SK-N-SH (cell line): ENCODE results near the gene SLC22A23.

Experiments used
- EP300 ChIP-seq, 2 experiments: IDR thresholded peaks; 2 replicates each; pipeline versions ENCODE4 v1.4.0 to v1.6.1; 2012; ENCODE audit warnings: borderline replicate concordance in 1 of 2, low read depth in 1 of 2, low read length in 1 of 2
- MEF2A ChIP-seq: IDR thresholded peaks from 2 replicates; pipeline ENCODE4 v1.4.0; 2012; ENCODE audit warnings: low read depth, borderline replicate concordance
- MXI1 ChIP-seq: IDR thresholded peaks from 2 replicates; pipeline ENCODE4 v1.6.1; 2012; ENCODE audit warnings: mild to moderate bottlenecking, low read depth, low read length, improper control_type of control experiment
- POLR2AphosphoS5 ChIP-seq: IDR thresholded peaks from 2 replicates; pipeline ENCODE4 v1.6.1; 2012; ENCODE audit warnings: low read depth, low read length
- REST ChIP-seq: IDR thresholded peaks from 2 replicates; pipeline ENCODE4 v1.6.1; 2012; ENCODE audit warnings: mild to moderate bottlenecking, low read depth, low read length, moderate library complexity
- RXRA ChIP-seq: IDR thresholded peaks from 2 replicates; pipeline ENCODE4 v1.4.0; 2012; ENCODE audit warnings: low read depth, mild to moderate bottlenecking, borderline replicate concordance
- SMC3 ChIP-seq: IDR thresholded peaks from 2 replicates; pipeline ENCODE4 v1.6.1; 2012; ENCODE audit warnings: low read depth, low read length, improper control_type of control experiment
- TAF1 ChIP-seq: IDR thresholded peaks from 2 replicates; pipeline ENCODE4 v1.6.1; 2012; ENCODE audit warnings: low read depth, mild to moderate bottlenecking, low read length, moderate library complexity, borderline replicate concordance
- TEAD4 ChIP-seq: IDR thresholded peaks from 2 replicates; pipeline ENCODE4 v1.4.0; 2012; ENCODE audit warnings: mild to moderate bottlenecking, borderline replicate concordance; ENCODE audit not compliant: insufficient read depth
- USF1 ChIP-seq: IDR thresholded peaks from 2 replicates; pipeline ENCODE4 v1.4.0; 2012; ENCODE audit warnings: low read depth, borderline replicate concordance
- USF2 ChIP-seq: fragments of 150-350 bp; IDR thresholded peaks from 2 replicates; pipeline ENCODE4 v1.6.1; 2017; ENCODE audit warnings: antibody characterized with exemption, low read length, low read depth, borderline replicate concordance
- TF ChIP-seq, protein P1 (sequence below): fragments of 200-600 bp; sonication (generic); IDR thresholded peaks from 2 replicates; pipeline ENCODE4 v1.6.1; 2017; ENCODE audit warnings: antibody characterized with exemption, mild to moderate bottlenecking, moderate library complexity
- TF ChIP-seq, protein P2 (sequence below): IDR thresholded peaks from 2 replicates; pipeline ENCODE4 v1.4.0; 2012; ENCODE audit warnings: low read depth
- TF ChIP-seq, protein P3 (sequence below): IDR thresholded peaks from 2 replicates; pipeline ENCODE4 v1.4.0; 2012; ENCODE audit warnings: low read depth, borderline replicate concordance

DNA sequence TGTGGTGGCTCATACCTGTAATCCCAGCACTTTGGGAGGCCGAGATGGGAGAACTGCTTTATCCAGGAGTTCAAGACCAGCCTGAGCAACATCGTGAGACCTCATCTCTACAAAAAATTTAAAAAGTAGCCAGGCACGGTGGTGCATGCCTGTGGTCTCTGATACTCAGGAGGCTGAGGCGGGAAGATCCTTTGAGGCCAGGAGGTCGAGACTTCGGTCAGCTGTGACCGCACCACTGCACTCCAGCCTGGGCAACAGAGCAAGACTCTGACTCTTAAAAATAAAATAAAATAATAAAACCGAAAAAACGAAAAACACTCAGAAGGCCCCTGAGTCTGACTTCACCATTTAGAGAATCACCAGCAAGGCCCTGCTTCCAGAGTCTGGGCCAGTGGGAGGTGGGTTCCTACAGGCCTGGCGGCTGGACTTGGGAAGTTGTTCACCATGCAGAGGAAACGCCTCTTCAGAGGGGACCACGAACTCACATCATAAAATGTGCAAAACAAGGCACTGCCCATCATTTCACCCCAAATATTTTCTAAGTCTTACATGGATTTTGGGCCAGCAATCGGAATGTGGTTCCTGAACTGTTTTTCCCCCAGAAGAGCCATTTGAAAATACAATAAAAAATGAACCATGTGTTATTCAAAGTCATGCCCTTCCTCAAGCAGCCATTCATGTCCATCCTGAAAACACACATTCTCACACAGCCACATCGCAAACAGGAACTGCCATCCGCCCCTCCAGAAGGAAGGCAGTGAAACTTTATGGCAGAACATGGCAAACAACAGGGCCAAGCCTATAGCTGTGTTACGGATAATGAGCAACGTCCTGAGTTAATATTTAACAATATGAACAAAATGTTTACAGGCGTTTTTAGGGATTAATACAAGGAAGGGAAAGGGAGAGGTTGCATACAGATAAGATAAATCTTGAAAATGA lies 57.8 kb downstream of the SLC22A23 start:
- TF ChIP-seq, protein P1, sequence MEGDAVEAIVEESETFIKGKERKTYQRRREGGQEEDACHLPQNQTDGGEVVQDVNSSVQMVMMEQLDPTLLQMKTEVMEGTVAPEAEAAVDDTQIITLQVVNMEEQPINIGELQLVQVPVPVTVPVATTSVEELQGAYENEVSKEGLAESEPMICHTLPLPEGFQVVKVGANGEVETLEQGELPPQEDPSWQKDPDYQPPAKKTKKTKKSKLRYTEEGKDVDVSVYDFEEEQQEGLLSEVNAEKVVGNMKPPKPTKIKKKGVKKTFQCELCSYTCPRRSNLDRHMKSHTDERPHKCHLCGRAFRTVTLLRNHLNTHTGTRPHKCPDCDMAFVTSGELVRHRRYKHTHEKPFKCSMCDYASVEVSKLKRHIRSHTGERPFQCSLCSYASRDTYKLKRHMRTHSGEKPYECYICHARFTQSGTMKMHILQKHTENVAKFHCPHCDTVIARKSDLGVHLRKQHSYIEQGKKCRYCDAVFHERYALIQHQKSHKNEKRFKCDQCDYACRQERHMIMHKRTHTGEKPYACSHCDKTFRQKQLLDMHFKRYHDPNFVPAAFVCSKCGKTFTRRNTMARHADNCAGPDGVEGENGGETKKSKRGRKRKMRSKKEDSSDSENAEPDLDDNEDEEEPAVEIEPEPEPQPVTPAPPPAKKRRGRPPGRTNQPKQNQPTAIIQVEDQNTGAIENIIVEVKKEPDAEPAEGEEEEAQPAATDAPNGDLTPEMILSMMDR: no peak
- TF ChIP-seq MEF2A (no peak), SMC3 (no peak), USF2 (no peak), EP300 (IDR thresholded peaks at IDR 0.05; ENCODE audit: borderline replicate concordance in 1 of 2, low read depth in 1 of 2, low read length in 1 of 2) (no peak), POLR2AphosphoS5 (no peak), TAF1 (no peak), RXRA (no peak), TEAD4 (no peak), REST (no peak), MXI1 (no peak), USF1 (no peak)
- TF ChIP-seq, protein P2, sequence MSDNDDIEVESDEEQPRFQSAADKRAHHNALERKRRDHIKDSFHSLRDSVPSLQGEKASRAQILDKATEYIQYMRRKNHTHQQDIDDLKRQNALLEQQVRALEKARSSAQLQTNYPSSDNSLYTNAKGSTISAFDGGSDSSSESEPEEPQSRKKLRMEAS: no peak
- TF ChIP-seq, protein P3, sequence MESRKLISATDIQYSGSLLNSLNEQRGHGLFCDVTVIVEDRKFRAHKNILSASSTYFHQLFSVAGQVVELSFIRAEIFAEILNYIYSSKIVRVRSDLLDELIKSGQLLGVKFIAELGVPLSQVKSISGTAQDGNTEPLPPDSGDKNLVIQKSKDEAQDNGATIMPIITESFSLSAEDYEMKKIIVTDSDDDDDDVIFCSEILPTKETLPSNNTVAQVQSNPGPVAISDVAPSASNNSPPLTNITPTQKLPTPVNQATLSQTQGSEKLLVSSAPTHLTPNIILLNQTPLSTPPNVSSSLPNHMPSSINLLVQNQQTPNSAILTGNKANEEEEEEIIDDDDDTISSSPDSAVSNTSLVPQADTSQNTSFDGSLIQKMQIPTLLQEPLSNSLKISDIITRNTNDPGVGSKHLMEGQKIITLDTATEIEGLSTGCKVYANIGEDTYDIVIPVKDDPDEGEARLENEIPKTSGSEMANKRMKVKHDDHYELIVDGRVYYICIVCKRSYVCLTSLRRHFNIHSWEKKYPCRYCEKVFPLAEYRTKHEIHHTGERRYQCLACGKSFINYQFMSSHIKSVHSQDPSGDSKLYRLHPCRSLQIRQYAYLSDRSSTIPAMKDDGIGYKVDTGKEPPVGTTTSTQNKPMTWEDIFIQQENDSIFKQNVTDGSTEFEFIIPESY: no peak
